T-helper 17 cell (primary cell): ENCODE measurements around the gene BEND4. TPM values are rescaled to one million over a fixed set of nuclear protein-coding genes. Genes with fewer than 3 reads are reported as not detected.

Source experiments
- ATAC-seq: fragments of 150-1000 bp; cut with Tn5 transposase; 2 replicates; pipeline ENCODE4 v1.10.0; 2021; ENCODE audit warnings: mild to moderate bottlenecking, moderate library complexity
- DNase-seq, 3 donors: peaks; one replicate each; pipeline versions ENCODE4 v3.0.0 to v3.0.0-alpha.2; 2020 to 2021
- H3K9me3 ChIP-seq: one replicate; pipeline ENCODE4 v1.7.0; 2013; ENCODE audit warnings: low read length, mild to moderate bottlenecking; ENCODE audit not compliant: control insufficient read depth, poor library complexity, severe bottlenecking
- H3K27ac Mint-ChIP-seq: one replicate; pipeline ENCODE4 v1.8.0; 2022; ENCODE audit warnings: mild to moderate bottlenecking, moderate library complexity, mixed read lengths
- H3K27me3 Mint-ChIP-seq: one replicate; pipeline ENCODE4 v1.8.0; 2022; ENCODE audit warnings: mixed read lengths
- H3K36me3 Mint-ChIP-seq: one replicate; pipeline ENCODE4 v1.8.0; 2022; ENCODE audit warnings: low read depth, mixed read lengths
- H3K4me1 Mint-ChIP-seq: one replicate; pipeline ENCODE4 v1.8.0; 2022; ENCODE audit warnings: mild to moderate bottlenecking, mixed read lengths
- H3K4me3 Mint-ChIP-seq: one replicate; pipeline ENCODE4 v1.8.0; 2022; ENCODE audit warnings: mild to moderate bottlenecking, moderate library complexity, mixed read lengths
- total RNA-seq, 4 donors: library from RNA in 2 of 4; stranded (reverse) in 2 of 4; gene quantifications; one replicate each; pipeline ENCODE4 v1.2.3 and lab custom pipeline; 2022 to 2026

Gene BEND4
- total RNA-seq, 2 donors from 2014 or later: 0.42 to 0.47 TPM

- no peak overlapping the region for H3K4me3 Mint-ChIP-seq
- H3K36me3 Mint-ChIP-seq: no peaks in the 10 kb centered on the region
- no peaks in the 10 kb centered on the region for H3K9me3 ChIP-seq
- peaks cover 40% of the 10 kb centered on the region for H3K27me3 Mint-ChIP-seq
- DNase-seq: no peak
- no peak for ATAC-seq
- no peaks in the 10 kb centered on the region for H3K4me1 Mint-ChIP-seq
- no peak overlapping the region for H3K27ac Mint-ChIP-seq
These were observed 8.4 kb downstream of the BEND4 start for GRCh38 chr4:42144028-42144427.

GRCh38 chr4:42142591-42142990 is 9.9 kb downstream of the BEND4 start:
- Mint-ChIP-seq H3K27me3 (peaks cover 36% of the 10 kb centered on the region), H3K36me3 (no peaks in the 10 kb centered on the region), H3K27ac (no peak overlapping the region), H3K4me3 (no peak overlapping the region), H3K4me1 (no peaks in the 10 kb centered on the region)
- ATAC-seq: no peak
- DNase-seq: no peak
- no peaks in the 10 kb centered on the region for H3K9me3 ChIP-seq

GRCh38 chr4:42136371-42136770 is 16.1 kb downstream of the BEND4 start:
- no peak for ATAC-seq
- H3K4me1 Mint-ChIP-seq: no peaks in the 10 kb centered on the region

GRCh38 chr4:42133006-42133405 is 19.4 kb downstream of the BEND4 start:
- no peak for DNase-seq
- no peaks in the 10 kb centered on the region for H3K9me3 ChIP-seq
- no peak for ATAC-seq
- no peak overlapping the region for H3K4me3 Mint-ChIP-seq
- peaks cover 7% of the 10 kb centered on the region for H3K27me3 Mint-ChIP-seq
- no peak overlapping the region for H3K27ac Mint-ChIP-seq
- peaks cover 2% of the 10 kb centered on the region for H3K36me3 Mint-ChIP-seq
- no peaks in the 10 kb centered on the region for H3K4me1 Mint-ChIP-seq

More at GRCh38 chr4:42136371-42136770, 16.1 kb downstream of the BEND4 start:
- H3K36me3 Mint-ChIP-seq: no peaks in the 10 kb centered on the region
- H3K27ac Mint-ChIP-seq: no peak overlapping the region
- H3K9me3 ChIP-seq: no peaks in the 10 kb centered on the region
- peaks cover 5% of the 10 kb centered on the region for H3K27me3 Mint-ChIP-seq
- no peak for DNase-seq
- no peak overlapping the region for H3K4me3 Mint-ChIP-seq

GRCh38 chr4:42132099-42132498 is 20.4 kb downstream of the BEND4 start:
- peaks cover 2% of the 10 kb centered on the region for H3K36me3 Mint-ChIP-seq
- DNase-seq (no peak), ATAC-seq (no peak)
- no peak overlapping the region for H3K27ac Mint-ChIP-seq
- no peaks in the 10 kb centered on the region for H3K4me1 Mint-ChIP-seq
- no peaks in the 10 kb centered on the region for H3K9me3 ChIP-seq
- H3K27me3 Mint-ChIP-seq: peaks cover 12% of the 10 kb centered on the region
- H3K4me3 Mint-ChIP-seq: no peak overlapping the region

- ATAC-seq: no peak
- Mint-ChIP-seq H3K27me3 (peaks cover 23% of the 10 kb centered on the region), H3K27ac (no peak overlapping the region), H3K4me1 (peaks cover 3% of the 10 kb centered on the region), H3K36me3 (peaks cover 7% of the 10 kb centered on the region), H3K4me3 (no peak overlapping the region)
- DNase-seq: no peak
- H3K9me3 ChIP-seq: no peaks in the 10 kb centered on the region
These were observed 29.3 kb downstream of the BEND4 start for GRCh38 chr4:42123071-42123644.

- Mint-ChIP-seq H3K27ac (no peak overlapping the region), H3K36me3 (peaks cover 8% of the 10 kb centered on the region), H3K4me3 (no peak overlapping the region), H3K4me1 (peaks cover 3% of the 10 kb centered on the region), H3K27me3 (peaks cover 22% of the 10 kb centered on the region)
- ATAC-seq: no peak
- no peaks in the 10 kb centered on the region for H3K9me3 ChIP-seq
- no peak for DNase-seq
These were observed 30.2 kb downstream of the BEND4 start for GRCh38 chr4:42122237-42122636.

- DNase-seq: no peak
- H3K9me3 ChIP-seq: no peaks in the 10 kb centered on the region
- no peak overlapping the region for H3K4me3 Mint-ChIP-seq
- peaks cover 3% of the 10 kb centered on the region for H3K4me1 Mint-ChIP-seq
- H3K36me3 Mint-ChIP-seq: peaks cover 8% of the 10 kb centered on the region
- H3K27me3 Mint-ChIP-seq: peaks cover 32% of the 10 kb centered on the region
- no peak for ATAC-seq
- no peak overlapping the region for H3K27ac Mint-ChIP-seq
These were observed 32.6 kb downstream of the BEND4 start for GRCh38 chr4:42119886-42120285.

- Mint-ChIP-seq H3K4me1 (no peaks in the 10 kb centered on the region), H3K27ac (no peak overlapping the region), H3K27me3 (peaks cover 53% of the 10 kb centered on the region), H3K4me3 (no peak overlapping the region), H3K36me3 (peaks cover 3% of the 10 kb centered on the region)
- no peak for DNase-seq
- H3K9me3 ChIP-seq: no peaks in the 10 kb centered on the region
- ATAC-seq: no peak
These were observed 39.6 kb downstream of the BEND4 start for GRCh38 chr4:42112846-42113245.

GRCh38 chr4:42104521-42104920 is 47.9 kb downstream of the BEND4 start:
- Mint-ChIP-seq H3K27me3 (peaks cover 5% of the 10 kb centered on the region), H3K4me3 (no peak overlapping the region), H3K4me1 (no peaks in the 10 kb centered on the region), H3K36me3 (no peaks in the 10 kb centered on the region), H3K27ac (no peak overlapping the region)
- no peaks in the 10 kb centered on the region for H3K9me3 ChIP-seq
- DNase-seq (no peak), ATAC-seq (no peak)

GRCh38 chr4:42101446-42101975 is 50.9 kb downstream of the BEND4 start:
- ATAC-seq (no peak), DNase-seq (no peak)
- Mint-ChIP-seq H3K27ac (no peak overlapping the region), H3K27me3 (peaks cover 5% of the 10 kb centered on the region), H3K36me3 (no peaks in the 10 kb centered on the region), H3K4me3 (no peak overlapping the region), H3K4me1 (no peaks in the 10 kb centered on the region)
- no peaks in the 10 kb centered on the region for H3K9me3 ChIP-seq

- Mint-ChIP-seq H3K36me3 (no peaks in the 10 kb centered on the region), H3K4me1 (peaks cover 2% of the 10 kb centered on the region), H3K27ac (no peak overlapping the region), H3K27me3 (no peaks in the 10 kb centered on the region), H3K4me3 (no peak overlapping the region)
- no peak for ATAC-seq
- no peaks in the 10 kb centered on the region for H3K9me3 ChIP-seq
- no peak for DNase-seq
These were observed 64.1 kb downstream of the BEND4 start for GRCh38 chr4:42088386-42088785.

- DNase-seq (no peak), ATAC-seq (no peak)
- Mint-ChIP-seq H3K27ac (no peak overlapping the region), H3K27me3 (no peaks in the 10 kb centered on the region), H3K36me3 (peaks cover 3% of the 10 kb centered on the region), H3K4me1 (peaks cover 2% of the 10 kb centered on the region), H3K4me3 (no peak overlapping the region)
- H3K9me3 ChIP-seq: no peaks in the 10 kb centered on the region
These were observed 68.6 kb downstream of the BEND4 start for GRCh38 chr4:42083816-42084215.

GRCh38 chr4:42080306-42080705 is 72.1 kb downstream of the BEND4 start:
- ATAC-seq (no peak), DNase-seq (no peak)
- H3K4me1 Mint-ChIP-seq: peaks cover 2% of the 10 kb centered on the region
- peaks cover 3% of the 10 kb centered on the region for H3K36me3 Mint-ChIP-seq
- H3K4me3 Mint-ChIP-seq: no peak overlapping the region
- no peak overlapping the region for H3K27ac Mint-ChIP-seq
- no peaks in the 10 kb centered on the region for H3K27me3 Mint-ChIP-seq
- no peaks in the 10 kb centered on the region for H3K9me3 ChIP-seq
